Endothelial cell (in vitro differentiated cells): Measurements from ENCODE around the gene VWA3B. TPM values are rescaled to one million over a fixed set of nuclear protein-coding genes. Genes with fewer than 3 reads are reported as not detected.
"Not testable (repeated sequence)": the region's sequence is repeated elsewhere in the genome, so short reads cannot be mapped to it uniquely, and the experiment has no call there.

Experiments used
- DNase-seq: peaks from one replicate; pipeline ENCODE4 v3.0.0; 2021; ENCODE audit warnings: low spot score
- H3K27ac Mint-ChIP-seq: one replicate; pipeline ENCODE4 v1.8.0; 2021; ENCODE audit warnings: mixed read lengths, inconsistent platforms; ENCODE audit not compliant: unreplicated experiment
- H3K27me3 Mint-ChIP-seq: one replicate; pipeline ENCODE4 v1.8.0; 2021; ENCODE audit warnings: mild to moderate bottlenecking, moderate library complexity, mixed read lengths, inconsistent platforms; ENCODE audit not compliant: unreplicated experiment
- H3K36me3 Mint-ChIP-seq: one replicate; pipeline ENCODE4 v1.8.0; 2021; ENCODE audit warnings: mild to moderate bottlenecking, low read depth, mixed read lengths, inconsistent platforms; ENCODE audit not compliant: unreplicated experiment
- H3K4me1 Mint-ChIP-seq: one replicate; pipeline ENCODE4 v1.8.0; 2021; ENCODE audit warnings: mild to moderate bottlenecking, mixed read lengths, inconsistent platforms; ENCODE audit not compliant: unreplicated experiment
- H3K4me3 Mint-ChIP-seq: one replicate; pipeline ENCODE4 v1.8.0; 2021; ENCODE audit warnings: mild to moderate bottlenecking, mixed read lengths, inconsistent platforms; ENCODE audit not compliant: unreplicated experiment
- H3K9me3 Mint-ChIP-seq: one replicate; pipeline ENCODE4 v1.8.0; 2021; ENCODE audit warnings: mixed read lengths, inconsistent platforms; ENCODE audit not compliant: unreplicated experiment
- CTCF ChIP-seq: fragments of 200-600 bp; sonication (generic); IDR thresholded peaks from one replicate; pipeline ENCODE4 v1.5.0; 2021; ENCODE audit warnings: antibody characterized with exemption; ENCODE audit not compliant: unreplicated experiment
- total RNA-seq: library from RNA; stranded (reverse); fragmentation: NEBNext Ultra II Directional; extraction: Animal tissue kit (Norgen Biotek cat#: 25700); gene quantifications from one replicate; pipeline ENCODE4 v1.2.1, GENCODE V29; 2021; ENCODE audit not compliant: unreplicated experiment

Gene VWA3B
- total RNA-seq, 1 donor from 2014 or later: not detected

- Mint-ChIP-seq H3K9me3 (no peaks in the 10 kb centered on the region), H3K27me3 (peaks cover 7% of the 10 kb centered on the region), H3K27ac (no peak overlapping the region), H3K36me3 (no peaks in the 10 kb centered on the region), H3K4me3 (no peak overlapping the region), H3K4me1 (peaks cover 3% of the 10 kb centered on the region)
- no peak for DNase-seq
- no peak for TF ChIP-seq CTCF
Measured at GRCh38 chr2:98140210-98140609, 53.2 kb downstream of the VWA3B start.

- DNase-seq: no peak
- no peak for TF ChIP-seq CTCF
- H3K27me3 Mint-ChIP-seq: peaks cover 7% of the 10 kb centered on the region
- H3K4me1 Mint-ChIP-seq: no peaks in the 10 kb centered on the region
- H3K27ac Mint-ChIP-seq: no peak overlapping the region
- H3K9me3 Mint-ChIP-seq: no peaks in the 10 kb centered on the region
- no peaks in the 10 kb centered on the region for H3K36me3 Mint-ChIP-seq
- no peak overlapping the region for H3K4me3 Mint-ChIP-seq
Measured at GRCh38 chr2:98142106-98142791, 55.3 kb downstream of the VWA3B start.

GRCh38 chr2:98145070-98145469 lies 58.1 kb downstream of the VWA3B start:
- Mint-ChIP-seq H3K36me3 (no peaks in the 10 kb centered on the region), H3K27ac (no peak overlapping the region), H3K4me1 (no peaks in the 10 kb centered on the region), H3K9me3 (no peaks in the 10 kb centered on the region), H3K4me3 (no peak overlapping the region), H3K27me3 (peaks cover 4% of the 10 kb centered on the region)
- no peak for TF ChIP-seq CTCF
- DNase-seq: no peak

- H3K9me3 Mint-ChIP-seq, DNase-seq, H3K4me3 Mint-ChIP-seq, H3K4me1 Mint-ChIP-seq, H3K27ac Mint-ChIP-seq, H3K36me3 Mint-ChIP-seq, H3K27me3 Mint-ChIP-seq: not testable (repeated sequence)
Measured at GRCh38 chr2:98147900-98148299, 60.9 kb downstream of the VWA3B start.

GRCh38 chr2:98148595-98149332 lies 61.8 kb downstream of the VWA3B start:
- H3K27ac Mint-ChIP-seq: no peak overlapping the region

More at GRCh38 chr2:98148595-98149332, 61.8 kb downstream of the VWA3B start:
- Mint-ChIP-seq H3K4me1 (no peaks in the 10 kb centered on the region), H3K27me3 (peaks cover 3% of the 10 kb centered on the region), H3K9me3 (no peaks in the 10 kb centered on the region), H3K4me3 (no peak overlapping the region), H3K36me3 (no peaks in the 10 kb centered on the region)
- TF ChIP-seq CTCF: no peak
- no peak for DNase-seq
